Measurements from ENCODE around the gene KIF6.
A peak's percentile ranks its signal among the peaks of the same experiment; 100 is the strongest.
"Not testable (repeated sequence)": the region's sequence is repeated elsewhere in the genome, so short reads cannot be mapped to it uniquely, and the experiment has no call there.

Gene KIF6, protein sequence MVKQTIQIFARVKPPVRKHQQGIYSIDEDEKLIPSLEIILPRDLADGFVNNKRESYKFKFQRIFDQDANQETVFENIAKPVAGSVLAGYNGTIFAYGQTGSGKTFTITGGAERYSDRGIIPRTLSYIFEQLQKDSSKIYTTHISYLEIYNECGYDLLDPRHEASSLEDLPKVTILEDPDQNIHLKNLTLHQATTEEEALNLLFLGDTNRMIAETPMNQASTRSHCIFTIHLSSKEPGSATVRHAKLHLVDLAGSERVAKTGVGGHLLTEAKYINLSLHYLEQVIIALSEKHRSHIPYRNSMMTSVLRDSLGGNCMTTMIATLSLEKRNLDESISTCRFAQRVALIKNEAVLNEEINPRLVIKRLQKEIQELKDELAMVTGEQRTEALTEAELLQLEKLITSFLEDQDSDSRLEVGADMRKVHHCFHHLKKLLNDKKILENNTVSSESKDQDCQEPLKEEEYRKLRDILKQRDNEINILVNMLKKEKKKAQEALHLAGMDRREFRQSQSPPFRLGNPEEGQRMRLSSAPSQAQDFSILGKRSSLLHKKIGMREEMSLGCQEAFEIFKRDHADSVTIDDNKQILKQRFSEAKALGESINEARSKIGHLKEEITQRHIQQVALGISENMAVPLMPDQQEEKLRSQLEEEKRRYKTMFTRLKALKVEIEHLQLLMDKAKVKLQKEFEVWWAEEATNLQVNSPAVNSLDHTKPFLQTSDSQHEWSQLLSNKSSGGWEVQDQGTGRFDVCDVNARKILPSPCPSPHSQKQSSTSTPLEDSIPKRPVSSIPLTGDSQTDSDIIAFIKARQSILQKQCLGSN

GRCh38 chr6:39724787-39725631 lies at the start of gene KIF6:
KIF6 (minus strand) TSS chr6:39725408; CDS start chr6:39725310, 98 bp downstream.
- peak; percentile 97 for DNase-seq

DNA sequence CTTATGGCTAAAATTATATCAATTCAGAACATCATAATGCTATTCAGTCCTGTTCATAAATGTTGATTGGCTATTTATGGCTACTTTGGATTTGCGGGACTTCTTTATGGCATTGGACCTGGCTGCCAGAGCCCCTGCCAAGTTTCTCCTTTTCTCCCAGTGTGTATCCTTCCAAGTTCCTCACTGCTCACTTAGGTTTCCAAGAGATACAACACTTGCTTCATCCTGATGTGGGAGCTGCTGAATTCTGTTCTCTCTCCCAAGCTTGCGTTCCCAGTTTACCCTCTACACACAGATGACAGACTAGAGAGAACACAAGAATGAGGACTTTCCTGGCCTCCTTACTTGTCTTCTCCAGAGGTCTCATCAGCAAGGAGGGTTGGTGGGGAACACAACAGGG lies 48.6 kb upstream of the KIF6 start:
- DNase-seq: no peak

GRCh38 chr6:39772559-39773273 lies 47.5 kb upstream of the KIF6 start:
- no peak for DNase-seq

- DNase-seq: no peak
Measured at GRCh38 chr6:39770446-39770845, 45.2 kb upstream of the KIF6 start.

DNA sequence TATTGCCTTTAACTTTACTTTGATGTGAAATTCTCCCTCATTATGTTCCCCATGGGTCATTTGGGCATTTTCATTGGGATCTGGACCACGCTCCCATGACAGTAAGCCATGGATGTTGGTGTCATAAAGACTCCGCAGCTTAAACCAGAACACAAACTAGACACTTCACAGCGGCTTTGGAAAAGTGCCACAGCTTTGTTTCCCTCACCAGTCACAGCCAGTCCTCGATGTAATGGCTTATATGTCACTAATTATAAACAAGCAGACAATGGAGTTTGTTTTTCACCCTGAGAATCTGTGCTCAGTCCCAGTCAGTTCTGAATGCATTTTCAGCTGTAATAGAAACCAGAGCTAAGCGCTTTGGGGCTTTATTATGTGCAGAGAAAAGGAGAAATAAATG lies 43.8 kb upstream of the KIF6 start:
- DNase-seq: no peak

- no peak for DNase-seq
Measured at GRCh38 chr6:39765508-39766065, 40.4 kb upstream of the KIF6 start.

- no peak for DNase-seq
Measured at GRCh38 chr6:39760226-39760952, 35.2 kb upstream of the KIF6 start.

- DNase-seq: no peak
Measured at GRCh38 chr6:39758905-39759605, 33.8 kb upstream of the KIF6 start.

DNA sequence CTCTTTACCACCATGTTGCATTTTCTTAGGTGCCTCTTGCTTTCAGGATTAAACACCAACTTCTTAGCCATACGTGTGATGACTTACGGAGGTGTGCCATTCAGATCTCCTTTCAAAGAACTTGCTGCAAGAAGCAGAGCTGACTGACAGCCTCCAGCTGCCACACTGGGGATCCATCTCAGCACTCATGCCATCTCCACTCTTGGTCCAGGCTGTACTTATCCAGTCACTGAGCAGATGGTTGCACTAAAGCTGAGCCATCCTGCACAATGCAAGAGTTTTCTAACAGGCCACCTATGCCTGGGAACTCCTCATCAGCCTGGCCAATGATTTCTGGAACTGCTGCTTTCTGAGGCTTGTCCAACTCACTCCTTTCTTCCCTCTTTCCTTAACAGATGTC lies 31.4 kb upstream of the KIF6 start:
- no peak for DNase-seq

- DNase-seq: no peak
Measured at GRCh38 chr6:39755231-39755630, 30.0 kb upstream of the KIF6 start.

- DNase-seq: no peak
Measured at GRCh38 chr6:39754514-39755115, 29.4 kb upstream of the KIF6 start.

DNA sequence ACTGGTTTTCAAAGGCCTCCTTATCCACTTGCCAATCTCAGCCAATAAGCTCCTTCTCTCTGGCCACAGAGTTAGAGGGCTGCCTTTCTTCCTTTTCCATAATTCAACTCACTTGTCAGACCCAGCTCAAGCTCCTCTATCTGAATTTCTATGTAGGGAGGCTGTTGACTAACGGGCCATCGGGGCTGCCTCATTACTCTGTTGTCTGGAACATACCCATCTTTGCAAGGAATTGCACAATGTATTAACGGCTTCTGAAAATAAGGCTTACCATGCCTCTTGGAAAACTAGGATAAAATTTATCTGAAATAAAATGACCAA lies 28.5 kb upstream of the KIF6 start:
- no peak for DNase-seq

- DNase-seq: no peak
Measured at GRCh38 chr6:39752835-39753724, 27.9 kb upstream of the KIF6 start.

- DNase-seq: no peak
Measured at GRCh38 chr6:39746795-39747194, 21.6 kb upstream of the KIF6 start.

- no peak for DNase-seq
Measured at GRCh38 chr6:39733704-39734103, 8.5 kb upstream of the KIF6 start.

DNA sequence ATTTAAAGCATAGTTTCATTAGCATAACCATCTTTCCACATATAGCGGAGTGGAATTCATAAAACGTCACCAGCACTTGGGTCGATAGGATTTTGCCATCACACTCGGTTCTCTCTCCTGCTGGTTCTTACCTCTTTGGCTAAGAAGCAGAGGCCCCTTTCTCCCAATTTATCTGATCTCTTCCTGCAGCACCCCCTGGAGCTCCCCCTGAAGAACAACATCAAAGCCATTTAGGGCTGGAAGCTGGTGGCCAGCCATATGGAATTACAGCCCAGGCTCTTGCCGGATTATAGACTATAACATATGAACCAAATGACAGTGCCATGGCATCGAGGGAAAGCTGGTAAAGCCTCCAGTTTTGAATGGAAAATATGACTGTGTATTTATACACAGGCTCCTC lies 6.4 kb upstream of the KIF6 start:
- DNase-seq: no peak

DNA sequence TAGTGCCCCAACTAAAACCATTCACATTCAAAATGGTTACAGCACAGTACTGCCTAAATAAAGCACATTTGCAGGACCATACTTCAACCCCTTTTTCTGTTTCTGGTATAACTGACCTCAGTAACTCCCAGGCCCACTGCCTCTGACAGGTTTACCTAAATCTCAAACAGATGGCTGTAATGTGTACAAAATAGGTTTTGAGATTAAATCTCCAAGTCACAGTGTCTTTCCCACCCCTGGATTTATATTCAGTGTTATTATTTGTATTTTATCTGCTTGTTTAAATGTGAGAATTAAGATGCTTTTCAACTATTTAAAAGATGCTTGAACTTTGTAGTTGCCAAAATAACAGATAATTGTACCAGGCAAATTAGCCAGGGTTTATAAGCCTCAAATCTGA lies 4.7 kb upstream of the KIF6 start:
- no peak for DNase-seq

GRCh38 chr6:39725632-39725997 lies 407 bp upstream of the KIF6 start:
- DNase-seq: no peak

DNA sequence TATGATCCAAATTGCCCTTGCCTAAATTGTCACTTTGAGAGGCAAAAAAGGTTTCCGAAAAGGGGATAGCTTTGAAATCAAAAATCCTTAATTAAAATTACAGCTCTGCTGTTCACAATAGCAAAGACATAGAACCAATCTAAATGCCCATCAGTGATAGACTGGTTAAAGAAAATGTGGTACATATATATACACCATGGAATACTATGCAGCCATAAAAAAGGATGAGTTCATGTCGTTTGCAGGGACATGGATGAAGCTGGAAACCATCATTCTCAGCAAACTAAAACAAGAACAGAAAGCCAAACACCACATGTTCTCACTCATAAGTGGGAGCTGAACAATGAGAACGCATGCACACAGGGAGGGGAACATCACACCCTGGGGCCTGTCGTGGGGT lies 1.9 kb downstream of the KIF6 start:
- not testable (repeated sequence) for DNase-seq

DNA sequence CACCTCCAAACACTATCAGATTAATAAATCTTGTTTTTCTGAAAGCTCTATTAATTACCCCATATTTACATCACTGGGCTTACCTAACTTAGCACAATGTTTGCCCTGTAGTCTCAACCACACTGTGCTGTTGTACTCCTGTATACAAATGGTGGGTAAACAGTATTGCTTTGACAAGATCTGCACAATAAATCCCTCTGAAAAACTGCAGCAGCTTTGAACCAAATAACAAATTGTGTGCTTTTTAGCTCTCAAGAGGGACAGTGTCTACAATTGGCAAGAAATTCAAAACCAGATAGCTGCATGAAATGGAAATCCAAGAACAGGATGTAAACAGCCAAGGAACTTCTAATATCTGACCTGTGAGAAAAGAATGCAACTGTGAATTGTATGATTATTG lies 10.4 kb downstream of the KIF6 start:
- no peak for DNase-seq
